Endodermal cell (in vitro differentiated cells): Measurements from ENCODE around the gene TTC32. TPM values are rescaled to one million over a fixed set of nuclear protein-coding genes. Genes with fewer than 3 reads are reported as not detected.

Source experiments
- DNase-seq: peaks from one replicate; pipeline ENCODE4 v3.0.0-alpha.2; 2017
- H3K27ac ChIP-seq: 2 replicates; pipeline ENCODE4 v1.5.1; 2013; ENCODE audit warnings: mild to moderate bottlenecking, low read depth, low read length, moderate library complexity
- H3K27me3 ChIP-seq: 2 replicates; pipeline ENCODE4 v1.6.1; 2013; ENCODE audit warnings: mild to moderate bottlenecking, low read length, moderate library complexity; ENCODE audit not compliant: insufficient read depth, control insufficient read depth, poor library complexity, severe bottlenecking
- H3K36me3 ChIP-seq: 2 replicates; pipeline ENCODE4 v1.7.0; 2013; ENCODE audit warnings: mild to moderate bottlenecking, low read length, moderate library complexity; ENCODE audit not compliant: control insufficient read depth, insufficient read depth
- H3K4me1 ChIP-seq: one replicate; pipeline ENCODE4 v1.7.0; 2013; ENCODE audit warnings: low read length; ENCODE audit not compliant: control insufficient read depth, insufficient read depth
- H3K4me3 ChIP-seq: 2 replicates; pipeline ENCODE4 v1.5.1; 2013; ENCODE audit warnings: mild to moderate bottlenecking, low read length, moderate library complexity
- H3K9ac ChIP-seq: 2 replicates; pipeline ENCODE4 v1.6.1; 2013; ENCODE audit warnings: mild to moderate bottlenecking, low read length, moderate library complexity; ENCODE audit not compliant: poor library complexity, severe bottlenecking; ENCODE audit errors: extremely low read depth
- H3K9me3 ChIP-seq: 2 replicates; pipeline ENCODE4 v1.6.1; 2013; ENCODE audit warnings: mild to moderate bottlenecking, low read length, moderate library complexity; ENCODE audit not compliant: control insufficient read depth
- H3K27ac Mint-ChIP-seq: 2 replicates; pipeline ENCODE4 v1.8.0; 2020; ENCODE audit warnings: mixed read lengths
- H3K27me3 Mint-ChIP-seq: 2 replicates; pipeline ENCODE4 v1.8.0; 2021; ENCODE audit warnings: mild to moderate bottlenecking, mixed read lengths; ENCODE audit not compliant: insufficient read depth
- H3K36me3 Mint-ChIP-seq: 2 replicates; pipeline ENCODE4 v1.8.0; 2020; ENCODE audit warnings: low read depth, mixed read lengths
- H3K4me1 Mint-ChIP-seq: 2 replicates; pipeline ENCODE4 v1.8.0; 2020; ENCODE audit warnings: mixed read lengths
- H3K4me3 Mint-ChIP-seq: 2 replicates; pipeline ENCODE4 v1.8.0; 2020; ENCODE audit warnings: mild to moderate bottlenecking, moderate library complexity, mixed read lengths
- H3K9me3 Mint-ChIP-seq: 2 replicates; pipeline ENCODE4 v1.8.0; 2020; ENCODE audit warnings: mild to moderate bottlenecking, mixed read lengths
- WGBS, 2 experiments: methylation state at CpG; one replicate each; pipeline versions ENCODE4 v1.1.5 to v1.1.7; 2013; ENCODE audit warnings: missing lambda C conversion rate in 2 of 2, mixed read lengths in 1 of 2; ENCODE audit not compliant: insufficient coverage in 1 of 2, insufficient read length in 1 of 2; 5-methylcytosine and 5-hydroxymethylcytosine counted together
- total RNA-seq, 2 donors: library from RNA; stranded (reverse); fragmentation: NEBNext Ultra II Directional in 1 of 2; extraction: Animal tissue kit (Norgen Biotek cat#: 25700) in 1 of 2; gene quantifications; 2 replicates in 1 of 2; 3 replicates in 1 of 2; pipeline ENCODE4 v1.2.1, GENCODE V29; 2021
- TF ChIP-seq, protein P1 (sequence below): fragments of 200-600 bp; sonication (generic); conservative IDR thresholded peaks from 2 replicates; pipeline ENCODE4 v1.5.0; 2021; ENCODE audit warnings: antibody characterized with exemption, mild to moderate bottlenecking

TTC32 gene
- total RNA-seq, 2 donors from 2014 or later = 10.2 to 13.0 TPM

DNA sequence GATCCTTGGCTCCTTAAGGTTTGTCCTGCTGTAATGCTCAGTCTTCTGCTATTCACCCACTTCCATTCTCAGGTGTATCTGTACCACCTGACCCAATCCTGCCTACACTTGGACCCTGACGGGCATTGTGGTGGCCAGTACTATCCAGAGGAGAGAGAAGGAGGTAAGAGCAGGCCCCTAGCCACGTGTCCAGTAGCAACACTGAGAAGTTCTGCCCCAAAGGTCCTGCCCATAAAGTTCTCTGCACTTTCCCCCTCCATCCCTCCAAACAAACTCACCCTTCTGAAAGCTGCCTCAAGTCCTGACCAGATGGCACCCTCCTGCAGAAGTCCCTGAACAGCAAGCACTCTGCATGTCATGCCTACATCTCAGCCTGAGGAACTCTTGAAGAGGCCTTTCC, 18.3 kb downstream of the TTC32 start:
- no peak overlapping the region for H3K4me3 ChIP-seq
- no peaks in the 10 kb centered on the region for H3K27me3 ChIP-seq
- no peaks in the 10 kb centered on the region for H3K36me3 Mint-ChIP-seq
- H3K27ac ChIP-seq = no peak overlapping the region
- H3K9me3 ChIP-seq = no peaks in the 10 kb centered on the region
- TF ChIP-seq, protein P1, sequence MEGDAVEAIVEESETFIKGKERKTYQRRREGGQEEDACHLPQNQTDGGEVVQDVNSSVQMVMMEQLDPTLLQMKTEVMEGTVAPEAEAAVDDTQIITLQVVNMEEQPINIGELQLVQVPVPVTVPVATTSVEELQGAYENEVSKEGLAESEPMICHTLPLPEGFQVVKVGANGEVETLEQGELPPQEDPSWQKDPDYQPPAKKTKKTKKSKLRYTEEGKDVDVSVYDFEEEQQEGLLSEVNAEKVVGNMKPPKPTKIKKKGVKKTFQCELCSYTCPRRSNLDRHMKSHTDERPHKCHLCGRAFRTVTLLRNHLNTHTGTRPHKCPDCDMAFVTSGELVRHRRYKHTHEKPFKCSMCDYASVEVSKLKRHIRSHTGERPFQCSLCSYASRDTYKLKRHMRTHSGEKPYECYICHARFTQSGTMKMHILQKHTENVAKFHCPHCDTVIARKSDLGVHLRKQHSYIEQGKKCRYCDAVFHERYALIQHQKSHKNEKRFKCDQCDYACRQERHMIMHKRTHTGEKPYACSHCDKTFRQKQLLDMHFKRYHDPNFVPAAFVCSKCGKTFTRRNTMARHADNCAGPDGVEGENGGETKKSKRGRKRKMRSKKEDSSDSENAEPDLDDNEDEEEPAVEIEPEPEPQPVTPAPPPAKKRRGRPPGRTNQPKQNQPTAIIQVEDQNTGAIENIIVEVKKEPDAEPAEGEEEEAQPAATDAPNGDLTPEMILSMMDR = no peak
- no peak overlapping the region for H3K9ac ChIP-seq
- no peaks in the 10 kb centered on the region for H3K9me3 Mint-ChIP-seq
- no peak overlapping the region for H3K4me3 Mint-ChIP-seq
- H3K4me1 Mint-ChIP-seq = peaks cover 3% of the 10 kb centered on the region
- 25 to 70% methylated on average over 1 to 2 of the region's 2 CpGs for WGBS, 2 experiments
- peaks cover 18% of the 10 kb centered on the region for H3K27me3 Mint-ChIP-seq
- H3K4me1 ChIP-seq = no peaks in the 10 kb centered on the region
- H3K27ac Mint-ChIP-seq = no peak overlapping the region
- peak; percentile 22 for DNase-seq
- H3K36me3 ChIP-seq = no peaks in the 10 kb centered on the region

DNA sequence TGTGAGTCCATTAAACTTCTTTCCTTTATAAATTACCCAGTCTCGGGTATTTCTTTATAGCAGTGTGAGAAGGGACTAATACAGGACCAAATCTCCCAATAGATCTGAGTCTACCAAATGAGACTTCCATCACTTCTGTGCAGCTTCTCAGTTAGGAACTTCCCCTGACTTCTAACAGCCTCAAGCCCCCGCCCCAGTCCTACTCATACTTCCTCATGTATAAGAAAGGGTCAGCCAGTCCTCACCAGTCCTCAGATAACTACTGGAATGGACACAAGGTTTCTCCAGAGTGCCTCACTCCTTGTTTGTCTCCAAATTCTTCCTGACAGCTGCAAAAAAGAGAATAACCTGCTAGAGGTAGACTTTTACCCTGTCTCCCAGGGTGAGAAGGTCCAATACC, 19.5 kb downstream of the TTC32 start:
- peak; percentile 9 for DNase-seq
- Histone ChIP-seq H3K36me3 (no peaks in the 10 kb centered on the region), H3K27ac (no peak overlapping the region), H3K4me1 (no peaks in the 10 kb centered on the region), H3K4me3 (no peak overlapping the region), H3K9ac (no peak overlapping the region), H3K27me3 (no peaks in the 10 kb centered on the region), H3K9me3 (no peaks in the 10 kb centered on the region)
- Mint-ChIP-seq H3K4me1 (peaks cover 3% of the 10 kb centered on the region), H3K36me3 (no peaks in the 10 kb centered on the region), H3K9me3 (no peaks in the 10 kb centered on the region), H3K27ac (no peak overlapping the region), H3K4me3 (no peak overlapping the region), H3K27me3 (peaks cover 18% of the 10 kb centered on the region)
- TF ChIP-seq, protein P1 = no peak
- WGBS, 2 experiments = 95 to 100% methylated on average over 2 of the region's 2 CpGs

DNA sequence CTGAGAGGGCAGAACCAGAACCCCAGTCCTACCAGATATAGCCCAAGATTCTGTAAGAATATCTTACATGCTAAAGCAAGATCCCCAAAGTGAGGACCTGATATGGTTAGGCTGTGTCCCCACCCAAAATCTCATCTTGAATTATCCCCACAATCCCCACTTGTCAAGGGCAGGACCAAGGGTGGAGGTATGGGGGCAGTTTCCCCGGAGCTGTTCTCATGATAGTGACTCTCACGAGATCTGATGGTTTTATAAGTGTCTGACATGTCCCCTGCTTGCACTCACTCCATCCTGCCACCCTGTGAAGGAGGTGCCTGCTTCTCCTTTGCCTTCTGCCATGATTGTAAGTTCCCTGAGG, 19.9 kb downstream of the TTC32 start:
- no peaks in the 10 kb centered on the region for H3K36me3 ChIP-seq
- TF ChIP-seq, protein P1 = no peak
- Mint-ChIP-seq H3K27ac (no peak overlapping the region), H3K4me3 (no peak overlapping the region), H3K9me3 (no peaks in the 10 kb centered on the region), H3K4me1 (peaks cover 3% of the 10 kb centered on the region), H3K36me3 (no peaks in the 10 kb centered on the region), H3K27me3 (peaks cover 18% of the 10 kb centered on the region)
- H3K4me1 ChIP-seq = no peaks in the 10 kb centered on the region
- H3K4me3 ChIP-seq = no peak overlapping the region
- peak; percentile 19 for DNase-seq
- H3K9me3 ChIP-seq = no peaks in the 10 kb centered on the region
- H3K9ac ChIP-seq = no peak overlapping the region
- H3K27ac ChIP-seq = no peak overlapping the region
- no peaks in the 10 kb centered on the region for H3K27me3 ChIP-seq
- 80 to 100% methylated on average over 2 of the region's 2 CpGs for WGBS, 2 experiments
